GM10248 (cell line): ENCODE data around the gene PUS10.
"Not testable (repeated sequence)": the region's sequence is repeated elsewhere in the genome, so short reads cannot be mapped to it uniquely, and the experiment has no call there.

Experiments used
- CTCF ChIA-PET: fragments of 300-600 bp; sonication (Branson Sonifier 250); formaldehyde crosslinking; extraction: SDS; loops from one replicate; lab custom pipeline; 2021; ENCODE audit warnings: antibody characterized with exemption; lab: Yijun Ruan, JAX
- POLR2A ChIA-PET: fragments of 350-650 bp; sonication (Branson Sonifier 250); formaldehyde crosslinking; extraction: SDS; loops from one replicate; lab custom pipeline; 2020; ENCODE audit warnings: antibody characterized with exemption; lab: Yijun Ruan, JAX
- DNase-seq: peaks from one replicate; pipeline ENCODE4 v3.0.0; 2012; ENCODE audit errors: extremely low spot score
- TF ChIP-seq, protein P1 (sequence below): IDR thresholded peaks from 2 replicates; pipeline ENCODE4 v1.5.1; 2012; ENCODE audit warnings: mild to moderate bottlenecking, low read depth; ENCODE audit errors: extremely low read depth, missing control alignments, control extremely low read depth

PUS10 gene

DNA sequence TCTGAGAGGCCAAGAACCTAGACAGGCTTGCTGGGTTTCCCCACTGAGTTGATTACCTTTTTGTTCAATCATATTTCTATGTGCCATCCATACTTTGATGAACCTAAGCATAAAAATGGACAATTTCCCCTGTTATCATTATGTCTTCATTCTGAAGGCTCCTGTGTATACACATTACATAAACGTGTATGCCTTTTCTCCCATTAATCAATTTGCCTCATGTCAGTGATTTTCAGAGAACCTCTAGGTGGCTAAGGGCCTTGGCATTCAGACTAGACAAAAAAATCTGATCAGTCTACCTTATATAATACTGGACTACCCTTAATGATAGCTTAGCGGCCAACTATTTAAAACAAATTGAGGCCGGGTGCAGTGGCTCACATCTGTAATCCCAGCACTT is 4.7 kb downstream of the PUS10 start:
- ChIA-PET CTCF (interaction anchor here (1.2 kb wide), 1 partner anchor 14 kb away, joined by 4 read pairs; no protein-coding TSS in a partner anchor), POLR2A (no interaction called here)
- TF ChIP-seq, protein P1, sequence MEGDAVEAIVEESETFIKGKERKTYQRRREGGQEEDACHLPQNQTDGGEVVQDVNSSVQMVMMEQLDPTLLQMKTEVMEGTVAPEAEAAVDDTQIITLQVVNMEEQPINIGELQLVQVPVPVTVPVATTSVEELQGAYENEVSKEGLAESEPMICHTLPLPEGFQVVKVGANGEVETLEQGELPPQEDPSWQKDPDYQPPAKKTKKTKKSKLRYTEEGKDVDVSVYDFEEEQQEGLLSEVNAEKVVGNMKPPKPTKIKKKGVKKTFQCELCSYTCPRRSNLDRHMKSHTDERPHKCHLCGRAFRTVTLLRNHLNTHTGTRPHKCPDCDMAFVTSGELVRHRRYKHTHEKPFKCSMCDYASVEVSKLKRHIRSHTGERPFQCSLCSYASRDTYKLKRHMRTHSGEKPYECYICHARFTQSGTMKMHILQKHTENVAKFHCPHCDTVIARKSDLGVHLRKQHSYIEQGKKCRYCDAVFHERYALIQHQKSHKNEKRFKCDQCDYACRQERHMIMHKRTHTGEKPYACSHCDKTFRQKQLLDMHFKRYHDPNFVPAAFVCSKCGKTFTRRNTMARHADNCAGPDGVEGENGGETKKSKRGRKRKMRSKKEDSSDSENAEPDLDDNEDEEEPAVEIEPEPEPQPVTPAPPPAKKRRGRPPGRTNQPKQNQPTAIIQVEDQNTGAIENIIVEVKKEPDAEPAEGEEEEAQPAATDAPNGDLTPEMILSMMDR = no peak
- no peak for DNase-seq

DNA sequence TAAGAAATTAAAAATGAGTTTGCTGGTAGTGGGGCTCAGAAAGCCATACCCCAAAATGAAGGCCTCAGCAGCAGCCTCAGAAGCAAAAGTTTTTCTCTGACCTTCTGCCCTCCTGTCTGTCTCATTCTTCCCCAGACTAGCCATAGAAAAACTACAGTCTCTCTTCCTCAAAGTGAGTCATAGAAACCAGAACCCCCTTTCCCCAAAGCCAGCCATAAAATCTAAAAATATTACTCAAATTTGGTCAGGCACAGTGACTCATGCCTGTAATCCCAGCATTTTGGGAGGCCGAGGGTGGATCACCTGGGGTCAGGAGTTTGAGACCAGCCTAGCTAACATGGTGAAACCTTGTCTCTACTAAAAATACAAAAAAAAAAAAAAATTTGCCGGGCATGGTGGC is 5.8 kb downstream of the PUS10 start:
- POLR2A ChIA-PET = interaction anchor here (0.7 kb wide), 1 partner anchor 19 kb away, joined by 3 read pairs; no protein-coding TSS in a partner anchor
- not testable (repeated sequence) for DNase-seq
- CTCF ChIA-PET = interaction anchor here (1.0 to 1.7 kb wide), 2 partner anchors 12 to 14 kb away, joined by 4 to 6 read pairs; no protein-coding TSS in a partner anchor

DNA sequence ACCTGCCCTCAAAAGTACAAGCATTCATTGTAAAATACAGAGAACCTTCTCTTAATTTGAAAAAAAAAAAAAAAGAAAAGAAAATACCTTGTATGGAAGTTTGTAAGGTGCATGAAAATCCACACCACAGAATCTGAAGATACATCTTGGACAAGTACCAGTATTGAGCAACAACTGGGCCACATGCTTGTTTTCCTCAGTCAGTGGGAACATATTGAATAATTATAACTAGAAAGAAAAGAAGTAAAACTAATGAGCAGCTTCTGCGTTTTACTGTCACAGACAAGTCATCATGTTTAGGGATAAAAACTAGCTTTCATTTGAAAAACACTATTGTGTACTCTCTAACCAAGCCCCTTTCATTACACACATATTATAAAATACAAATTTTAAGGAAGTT is 6.4 kb downstream of the PUS10 start:
- POLR2A ChIA-PET = no interaction called here
- TF ChIP-seq, protein P1 = no peak

DNA sequence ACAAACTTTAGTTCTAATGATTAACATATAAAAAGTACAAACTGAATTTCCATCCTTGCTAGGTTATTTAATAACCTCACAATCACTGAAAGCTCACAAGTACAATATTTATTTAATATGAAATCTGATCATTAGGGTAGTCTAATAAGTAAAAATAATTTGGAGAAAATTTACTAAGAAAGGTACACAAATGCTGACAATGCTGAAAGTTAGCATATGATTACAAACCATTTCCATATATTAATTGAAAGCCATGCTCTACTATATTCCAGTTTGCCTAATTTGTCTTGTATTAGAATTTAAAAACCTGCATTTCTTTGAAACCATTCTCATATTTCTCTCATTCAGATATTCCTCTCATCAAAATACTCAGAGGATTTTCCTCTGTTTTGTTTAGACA is 8.7 kb downstream of the PUS10 start:
- ChIA-PET POLR2A (no interaction called here), CTCF (no interaction called here)
- TF ChIP-seq, protein P1 = no peak
- no peak for DNase-seq

More for the DNA sequence above, 6.4 kb downstream of the PUS10 start:
- CTCF ChIA-PET = interaction anchor here (1.0 to 1.7 kb wide), 2 partner anchors 11 to 13 kb away, joined by 4 to 6 read pairs; no protein-coding TSS in a partner anchor
- DNase-seq = no peak

DNA sequence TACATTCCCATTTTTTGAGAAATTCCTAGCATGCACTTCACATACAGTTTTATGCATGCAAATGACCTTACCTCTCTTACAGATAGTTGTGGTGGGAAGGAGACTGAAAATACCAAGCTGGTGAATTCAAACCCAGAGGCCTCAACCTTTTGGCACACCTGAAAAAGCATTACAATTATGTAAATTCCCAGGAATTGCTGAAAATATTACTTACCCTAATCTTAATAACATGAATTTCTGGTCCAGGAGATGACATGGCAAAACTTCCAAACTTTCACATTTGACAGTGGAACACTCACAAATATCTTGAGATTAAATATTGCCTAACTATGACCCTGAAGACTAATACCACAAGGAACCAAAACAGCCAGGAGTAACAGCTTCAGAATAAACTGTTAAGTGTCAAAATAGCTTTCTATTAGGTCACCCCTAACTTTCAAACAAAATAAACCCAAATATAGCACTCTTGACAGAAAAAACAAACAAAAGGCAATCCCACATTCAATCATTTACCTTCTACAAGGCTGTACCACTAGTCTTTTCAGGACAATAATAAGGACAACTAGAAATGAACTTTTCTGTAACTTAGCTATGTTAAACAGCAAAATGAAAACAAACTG is 11.5 kb downstream of the PUS10 start:
- TF ChIP-seq, protein P1 = no peak
- POLR2A ChIA-PET = no interaction called here

DNA sequence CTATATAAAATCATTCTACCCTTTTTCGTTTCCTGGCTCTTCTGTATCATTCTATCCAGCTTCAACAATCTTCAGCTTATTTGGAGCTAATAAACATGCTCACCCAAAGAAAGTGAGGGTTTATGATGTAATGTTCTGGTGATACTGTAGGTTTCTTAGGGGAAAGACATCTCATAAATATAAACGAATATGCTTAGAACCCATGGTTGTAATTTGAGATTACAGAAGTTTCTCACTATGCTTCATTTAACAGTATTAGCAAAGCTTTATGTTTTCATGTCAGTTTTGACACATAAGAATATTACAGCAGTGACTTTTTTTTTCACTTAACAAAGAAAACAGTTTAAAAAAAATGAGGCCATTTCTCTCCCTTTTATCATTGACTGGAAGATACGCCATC is 12.3 kb downstream of the PUS10 start:
- DNase-seq = no peak
- TF ChIP-seq, protein P1 = no peak
- ChIA-PET POLR2A (no interaction called here), CTCF (interaction anchor here (1.0 to 2.3 kb wide), 7 partner anchors 8 to 298 kb away, joined by 3 to 10 read pairs (median 5); no protein-coding TSS in a partner anchor)

More for the DNA sequence above, 11.5 kb downstream of the PUS10 start:
- CTCF ChIA-PET = interaction anchor here (0.8 to 2.3 kb wide), 6 partner anchors 9 to 652 kb away, joined by 3 to 10 read pairs (median 4); no protein-coding TSS in a partner anchor
- no peak for DNase-seq
